Measurements from ENCODE around the gene SH3GLB2. TPM values are rescaled to one million over a fixed set of nuclear protein-coding genes. Genes with fewer than 3 reads are reported as not detected.

The SH3GLB2 gene
- total and polyA plus RNA-seq, 2 experiments from 2014 or later = 21.9 to 68.0 TPM

DNA sequence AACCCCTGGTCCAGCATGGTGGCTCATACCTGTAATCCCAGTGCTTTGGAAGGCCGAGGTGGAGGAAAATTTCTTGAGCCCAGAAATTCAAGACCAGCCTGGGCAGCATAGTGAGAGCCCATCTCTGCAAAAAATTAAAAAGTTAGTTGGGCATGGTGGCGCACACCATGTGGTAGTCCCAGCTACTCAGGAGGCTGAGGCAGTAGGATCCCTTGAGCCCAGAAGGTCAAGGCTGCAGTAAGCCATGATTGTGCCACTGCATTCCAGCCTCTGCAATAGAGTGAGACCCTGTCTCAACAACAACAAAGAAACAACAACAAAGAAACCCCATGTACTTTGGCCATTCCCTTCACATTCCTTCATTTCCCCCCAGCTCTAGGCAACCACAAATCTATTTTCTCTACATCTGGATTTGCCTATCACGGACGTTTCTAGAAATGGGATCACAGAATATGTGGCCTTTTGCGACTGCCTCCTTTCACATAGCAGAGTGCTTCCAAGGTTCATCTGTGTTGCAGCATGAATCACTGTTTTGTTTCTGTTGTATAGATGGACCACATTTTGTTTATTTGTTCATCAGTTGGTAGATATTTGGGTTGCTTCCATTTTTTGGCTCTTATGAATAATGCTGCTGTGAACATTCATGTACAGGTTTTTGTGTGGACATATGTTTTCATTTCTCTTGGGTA lies 26.2 kb upstream of the SH3GLB2 start (continued):
- no peak for TF ChIP-seq EZH2 (IDR thresholded peaks at IDR 0.05; ENCODE audit: low read depth, unreplicated experiment)
- TF ChIP-seq, protein P1, sequence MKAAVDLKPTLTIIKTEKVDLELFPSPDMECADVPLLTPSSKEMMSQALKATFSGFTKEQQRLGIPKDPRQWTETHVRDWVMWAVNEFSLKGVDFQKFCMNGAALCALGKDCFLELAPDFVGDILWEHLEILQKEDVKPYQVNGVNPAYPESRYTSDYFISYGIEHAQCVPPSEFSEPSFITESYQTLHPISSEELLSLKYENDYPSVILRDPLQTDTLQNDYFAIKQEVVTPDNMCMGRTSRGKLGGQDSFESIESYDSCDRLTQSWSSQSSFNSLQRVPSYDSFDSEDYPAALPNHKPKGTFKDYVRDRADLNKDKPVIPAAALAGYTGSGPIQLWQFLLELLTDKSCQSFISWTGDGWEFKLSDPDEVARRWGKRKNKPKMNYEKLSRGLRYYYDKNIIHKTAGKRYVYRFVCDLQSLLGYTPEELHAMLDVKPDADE (IDR thresholded peaks at IDR 0.05) = no peak
- TF ChIP-seq JUNB (IDR thresholded peaks at IDR 0.05; ENCODE audit: unreplicated experiment) = no peak
- no peak for TF ChIP-seq POLR2AphosphoS5 (IDR thresholded peaks at IDR 0.05; ENCODE audit: low read depth)
- TF ChIP-seq ZNF462 (CRISPR knock-in tag; IDR thresholded peaks at IDR 0.05) = no peak
- no peak for TF ChIP-seq ZNF114 (CRISPR knock-in tag; IDR thresholded peaks at IDR 0.05)

DNA sequence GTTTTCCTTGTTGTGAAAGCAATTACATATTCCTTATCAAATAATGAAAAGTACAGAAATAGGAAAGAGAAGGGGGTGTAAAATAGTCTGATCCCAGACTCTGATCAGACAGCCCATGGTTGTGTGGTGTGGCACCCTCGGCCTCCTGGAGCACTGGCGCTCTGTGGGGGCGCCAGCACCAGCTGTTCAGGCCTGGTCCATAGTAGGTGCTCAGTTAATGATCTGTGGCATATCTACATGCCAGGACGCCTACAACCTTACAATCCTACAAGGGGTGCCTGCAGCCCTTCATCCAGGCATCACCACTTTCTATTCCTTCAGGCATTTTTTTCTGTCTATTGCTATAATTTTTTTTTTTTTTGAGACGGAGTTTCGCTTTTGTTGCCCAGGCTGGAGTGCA lies 24.9 kb upstream of the SH3GLB2 start:
- Histone ChIP-seq H3K4me3 (no peak overlapping the region), H3K9me2 (ENCODE audit: insufficient read depth) (no peaks in the 10 kb centered on the region), H3K27ac (ENCODE audit: low read depth) (no peak overlapping the region), H2AFZ (no peak overlapping the region), H3F3A (replicated peaks; ENCODE audit: low read depth) (no peaks in the 10 kb centered on the region), H3K36me3 (ENCODE audit: insufficient read depth) (peaks cover 9% of the 10 kb centered on the region), H4K20me1 (replicated peaks; ENCODE audit: insufficient read depth) (no peaks in the 10 kb centered on the region), H3K79me2 (replicated peaks; ENCODE audit: insufficient read depth) (no peaks in the 10 kb centered on the region), H3K4me1 (ENCODE audit: insufficient read depth) (no peaks in the 10 kb centered on the region), H3K27me3 (ENCODE audit: insufficient read depth) (no peaks in the 10 kb centered on the region), H3K4me2 (no peak overlapping the region)
- Mint-ChIP-seq H3K27me3 (ENCODE audit: insufficient read depth, low read depth, poor library complexity) (no peaks in the 10 kb centered on the region), H3K36me3 (ENCODE audit: low read depth) (peaks cover 22% of the 10 kb centered on the region), H3K4me3 (no peak overlapping the region), H3K9me3 (no peaks in the 10 kb centered on the region), H3K4me1 (no peaks in the 10 kb centered on the region), H3K27ac (no peak overlapping the region)
- DNase-seq (ENCODE audit: low spot score) = no peak
- ATAC-seq = no peak
- TF ChIP-seq, protein P2, sequence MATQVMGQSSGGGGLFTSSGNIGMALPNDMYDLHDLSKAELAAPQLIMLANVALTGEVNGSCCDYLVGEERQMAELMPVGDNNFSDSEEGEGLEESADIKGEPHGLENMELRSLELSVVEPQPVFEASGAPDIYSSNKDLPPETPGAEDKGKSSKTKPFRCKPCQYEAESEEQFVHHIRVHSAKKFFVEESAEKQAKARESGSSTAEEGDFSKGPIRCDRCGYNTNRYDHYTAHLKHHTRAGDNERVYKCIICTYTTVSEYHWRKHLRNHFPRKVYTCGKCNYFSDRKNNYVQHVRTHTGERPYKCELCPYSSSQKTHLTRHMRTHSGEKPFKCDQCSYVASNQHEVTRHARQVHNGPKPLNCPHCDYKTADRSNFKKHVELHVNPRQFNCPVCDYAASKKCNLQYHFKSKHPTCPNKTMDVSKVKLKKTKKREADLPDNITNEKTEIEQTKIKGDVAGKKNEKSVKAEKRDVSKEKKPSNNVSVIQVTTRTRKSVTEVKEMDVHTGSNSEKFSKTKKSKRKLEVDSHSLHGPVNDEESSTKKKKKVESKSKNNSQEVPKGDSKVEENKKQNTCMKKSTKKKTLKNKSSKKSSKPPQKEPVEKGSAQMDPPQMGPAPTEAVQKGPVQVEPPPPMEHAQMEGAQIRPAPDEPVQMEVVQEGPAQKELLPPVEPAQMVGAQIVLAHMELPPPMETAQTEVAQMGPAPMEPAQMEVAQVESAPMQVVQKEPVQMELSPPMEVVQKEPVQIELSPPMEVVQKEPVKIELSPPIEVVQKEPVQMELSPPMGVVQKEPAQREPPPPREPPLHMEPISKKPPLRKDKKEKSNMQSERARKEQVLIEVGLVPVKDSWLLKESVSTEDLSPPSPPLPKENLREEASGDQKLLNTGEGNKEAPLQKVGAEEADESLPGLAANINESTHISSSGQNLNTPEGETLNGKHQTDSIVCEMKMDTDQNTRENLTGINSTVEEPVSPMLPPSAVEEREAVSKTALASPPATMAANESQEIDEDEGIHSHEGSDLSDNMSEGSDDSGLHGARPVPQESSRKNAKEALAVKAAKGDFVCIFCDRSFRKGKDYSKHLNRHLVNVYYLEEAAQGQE (IDR thresholded peaks at IDR 0.05; ENCODE audit: unreplicated experiment) = no peak
- TF ChIP-seq NANOG (IDR thresholded peaks at IDR 0.05; ENCODE audit: borderline replicate concordance) (no peak), EZH2phosphoT487 (IDR thresholded peaks at IDR 0.05; ENCODE audit: unreplicated experiment) (no peak), STAT1 (IDR thresholded peaks at IDR 0.05; ENCODE audit: unreplicated experiment) (no peak)
